Neural progenitor cell (in vitro differentiated cells): ENCODE measurements around the gene ANKLE1. TPM values are rescaled to one million over a fixed set of nuclear protein-coding genes. Genes with fewer than 3 reads are reported as not detected.
A peak's percentile ranks its signal among the peaks of the same experiment; 100 is the strongest.

Source experiments
- DNase-seq: peaks from one replicate; pipeline ENCODE4 v3.0.0-alpha.2; 2016; ENCODE audit warnings: low spot score
- H2AFZ ChIP-seq: fragments of 200-600 bp; sonication (generic); replicated peaks from 2 replicates; pipeline ENCODE4 v1.6.1; 2016; ENCODE audit warnings: antibody characterized with exemption
- H3F3A ChIP-seq: fragments of 200-600 bp; sonication (generic); 2 replicates; pipeline ENCODE4 v1.6.1; 2016; ENCODE audit warnings: antibody characterized with exemption, low read depth
- H3K27ac ChIP-seq: fragments of 200-600 bp; sonication (generic); 2 replicates; pipeline ENCODE4 v1.5.1; 2016; ENCODE audit warnings: mild to moderate bottlenecking
- H3K27me3 ChIP-seq: fragments of 200-600 bp; sonication (generic); 2 replicates; pipeline ENCODE4 v1.6.1; 2016; ENCODE audit warnings: mild to moderate bottlenecking, moderate library complexity
- H3K36me3 ChIP-seq: fragments of 200-600 bp; sonication (generic); 2 replicates; pipeline ENCODE4 v1.5.1; 2016
- H3K4me1 ChIP-seq: fragments of 200-600 bp; sonication (generic); 2 replicates; pipeline ENCODE4 v1.6.1; 2016; ENCODE audit warnings: mixed run types
- H3K4me2 ChIP-seq: fragments of 200-600 bp; sonication (generic); 2 replicates; pipeline ENCODE4 v1.6.1; 2016
- H3K4me3 ChIP-seq: fragments of 200-600 bp; sonication (generic); 2 replicates; pipeline ENCODE4 v1.5.1; 2016
- H3K79me2 ChIP-seq: fragments of 200-600 bp; sonication (generic); 2 replicates; pipeline ENCODE4 v1.6.1; 2016; ENCODE audit warnings: low read depth
- H3K9ac ChIP-seq: fragments of 200-600 bp; sonication (generic); 2 replicates; pipeline ENCODE4 v1.6.1; 2016
- H3K9me3 ChIP-seq: fragments of 200-600 bp; sonication (generic); 2 replicates; pipeline ENCODE4 v1.5.1; 2016; ENCODE audit warnings: low read depth
- H4K20me1 ChIP-seq: fragments of 200-600 bp; sonication (generic); 2 replicates; pipeline ENCODE4 v1.6.1; 2016; ENCODE audit warnings: low read depth
- H3K27ac Mint-ChIP-seq: 3 replicates; pipeline ENCODE4 v1.8.0; 2021; ENCODE audit warnings: mixed read lengths
- H3K27me3 Mint-ChIP-seq: 2 replicates; pipeline ENCODE4 v1.8.0; 2022; ENCODE audit warnings: low read depth, mild to moderate bottlenecking, inconsistent platforms, moderate library complexity, mixed read lengths; ENCODE audit not compliant: insufficient read depth
- H3K36me3 Mint-ChIP-seq: 3 replicates; pipeline ENCODE4 v1.8.0; 2021; ENCODE audit warnings: mixed read lengths
- H3K4me1 Mint-ChIP-seq: 3 replicates; pipeline ENCODE4 v1.8.0; 2021; ENCODE audit warnings: mixed read lengths
- H3K4me3 Mint-ChIP-seq: 3 replicates; pipeline ENCODE4 v1.8.0; 2021; ENCODE audit warnings: mild to moderate bottlenecking, moderate library complexity, mixed read lengths
- H3K9me3 Mint-ChIP-seq: 3 replicates; pipeline ENCODE4 v1.8.0; 2020; ENCODE audit warnings: mixed read lengths
- CTCF ChIP-seq: fragments of 200-600 bp; sonication (generic); IDR thresholded peaks from 2 replicates; pipeline ENCODE4 v1.5.1; 2017; ENCODE audit warnings: antibody characterized with exemption, mild to moderate bottlenecking
- EZH2 ChIP-seq: fragments of 200-600 bp; sonication (generic); IDR thresholded peaks from 2 replicates; pipeline ENCODE4 v1.6.1; 2017; ENCODE audit warnings: antibody characterized with exemption, mild to moderate bottlenecking, moderate library complexity
- EZH2phosphoT487 ChIP-seq: fragments of 200-600 bp; sonication (generic); IDR thresholded peaks from 2 replicates; pipeline ENCODE4 v1.6.1; 2017; ENCODE audit warnings: antibody characterized with exemption
- total RNA-seq: library from RNA; depleted of rRNA; stranded (reverse); fragments of >200 nt; gene quantifications from 2 replicates; pipeline ENCODE4 v1.2.3, GENCODE V29; 2015; ENCODE audit warnings: low replicate concordance

ANKLE1 gene
- total RNA-seq, 1 donor from 2014 or later: 2.3 TPM

GRCh38 chr19:17325881-17326594 is 44.3 kb downstream of the ANKLE1 start:
- no peak overlapping the region for H3K4me3 Mint-ChIP-seq
- TF ChIP-seq EZH2: no peak
- TF ChIP-seq EZH2phosphoT487: no peak
- no peak for TF ChIP-seq CTCF
- no peak overlapping the region for H3K27ac Mint-ChIP-seq
- peaks cover 8% of the 10 kb centered on the region for H3K4me1 Mint-ChIP-seq
- Histone ChIP-seq H2AFZ (no peak overlapping the region), H3K27ac (no peak overlapping the region), H3F3A (peaks cover 45% of the 10 kb centered on the region), H3K9me3 (no peaks in the 10 kb centered on the region), H3K4me2 (peak overlapping the region; percentile 12), H3K4me1 (peaks cover 18% of the 10 kb centered on the region), H3K79me2 (no peaks in the 10 kb centered on the region), H3K4me3 (no peak overlapping the region), H3K9ac (no peak overlapping the region), H4K20me1 (peaks cover 6% of the 10 kb centered on the region), H3K27me3 (peaks cover 17% of the 10 kb centered on the region), H3K36me3 (no peaks in the 10 kb centered on the region)
- DNase-seq: no peak
- H3K36me3 Mint-ChIP-seq: peaks cover 8% of the 10 kb centered on the region
- H3K27me3 Mint-ChIP-seq: peaks cover under 1% of the 10 kb centered on the region
- H3K9me3 Mint-ChIP-seq: no peaks in the 10 kb centered on the region

GRCh38 chr19:17326595-17326966 is 44.9 kb downstream of the ANKLE1 start:
- no peak overlapping the region for H3K9ac ChIP-seq
- no peak overlapping the region for H3K4me3 ChIP-seq
- no peaks in the 10 kb centered on the region for H3K9me3 ChIP-seq
- no peak overlapping the region for H2AFZ ChIP-seq
- TF ChIP-seq EZH2phosphoT487 (no peak), CTCF (no peak), EZH2 (no peak)
- peaks cover 18% of the 10 kb centered on the region for H3K4me1 ChIP-seq
- no peaks in the 10 kb centered on the region for H3K9me3 Mint-ChIP-seq
- H4K20me1 ChIP-seq: peaks cover 6% of the 10 kb centered on the region
- peaks cover 8% of the 10 kb centered on the region for H3K4me1 Mint-ChIP-seq
- H3K36me3 Mint-ChIP-seq: peaks cover 10% of the 10 kb centered on the region
- H3K4me2 ChIP-seq: peak overlapping the region; percentile 12
- H3K27ac Mint-ChIP-seq: no peak overlapping the region
- no peaks in the 10 kb centered on the region for H3K79me2 ChIP-seq
- H3K27me3 ChIP-seq: peaks cover 17% of the 10 kb centered on the region
- H3K27me3 Mint-ChIP-seq: no peaks in the 10 kb centered on the region
- no peak overlapping the region for H3K4me3 Mint-ChIP-seq
- peaks cover 50% of the 10 kb centered on the region for H3F3A ChIP-seq
- no peaks in the 10 kb centered on the region for H3K36me3 ChIP-seq
- peak; percentile 56 for DNase-seq
- H3K27ac ChIP-seq: no peak overlapping the region

- H3K27ac ChIP-seq: peak overlapping the region; percentile 34
- peaks cover 8% of the 10 kb centered on the region for H3K4me1 Mint-ChIP-seq
- H3K4me1 ChIP-seq: peaks cover 18% of the 10 kb centered on the region
- no peak overlapping the region for H3K4me3 Mint-ChIP-seq
- H3K79me2 ChIP-seq: no peaks in the 10 kb centered on the region
- no peak overlapping the region for H3K9ac ChIP-seq
- H3K27me3 ChIP-seq: peaks cover 17% of the 10 kb centered on the region
- H3K4me3 ChIP-seq: peak overlapping the region; percentile 51
- H3K9me3 ChIP-seq: no peaks in the 10 kb centered on the region
- peak overlapping the region; percentile 78 for H3K4me2 ChIP-seq
- TF ChIP-seq EZH2: no peak
- no peak for TF ChIP-seq CTCF
- TF ChIP-seq EZH2phosphoT487: no peak
- no peaks in the 10 kb centered on the region for H3K27me3 Mint-ChIP-seq
- peaks cover 10% of the 10 kb centered on the region for H3K36me3 Mint-ChIP-seq
- no peak overlapping the region for H3K27ac Mint-ChIP-seq
- H3F3A ChIP-seq: peaks cover 51% of the 10 kb centered on the region
- no peak overlapping the region for H2AFZ ChIP-seq
- H3K36me3 ChIP-seq: no peaks in the 10 kb centered on the region
- H3K9me3 Mint-ChIP-seq: no peaks in the 10 kb centered on the region
- peaks cover 6% of the 10 kb centered on the region for H4K20me1 ChIP-seq
- DNase-seq: no peak
Measured at GRCh38 chr19:17327068-17327653, 45.5 kb downstream of the ANKLE1 start.
